Stimulated activated naive B cell treated with anti-CD40 and anti-IgM and Interleukin-4, amounts not matched to agents 10 μg/mL and 1 μg/mL and 100 μg/mL, for 72 hours (primary cell): Measurements from ENCODE around the gene ROS1.
"Not testable (repeated sequence)": the region's sequence is repeated elsewhere in the genome, so short reads cannot be mapped to it uniquely, and the experiment has no call there.

Experiments used
- ATAC-seq, 2 donors: fragments of 150-1000 bp; cut with Tn5 transposase; replicated peaks; 2 replicates each; pipeline ENCODE4 v1.10.0; 2021; ENCODE audit warnings: moderate library complexity in 1 of 2
- DNase-seq: peaks from one replicate; pipeline ENCODE4 v3.0.0; 2021
- H3K27ac Mint-ChIP-seq: one replicate; pipeline ENCODE4 v1.8.0; 2022; ENCODE audit warnings: mild to moderate bottlenecking, mixed read lengths
- H3K27me3 Mint-ChIP-seq, 2 donors: one replicate each; pipeline ENCODE4 v1.8.0; 2022; ENCODE audit warnings: mixed read lengths in 2 of 2
- H3K36me3 Mint-ChIP-seq, 2 donors: one replicate each; pipeline ENCODE4 v1.8.0; 2022; ENCODE audit warnings: mixed read lengths in 2 of 2, mild to moderate bottlenecking in 1 of 2
- H3K4me1 Mint-ChIP-seq, 2 donors: one replicate each; pipeline ENCODE4 v1.8.0; 2022; ENCODE audit warnings: mixed read lengths in 2 of 2, mild to moderate bottlenecking in 1 of 2
- H3K4me3 Mint-ChIP-seq, 2 donors: one replicate each; pipeline ENCODE4 v1.8.0; 2022; ENCODE audit warnings: mild to moderate bottlenecking in 2 of 2, mixed read lengths in 2 of 2, moderate library complexity in 1 of 2
- H3K9me3 Mint-ChIP-seq, 2 donors: one replicate each; pipeline ENCODE4 v1.8.0; 2022; ENCODE audit warnings: mixed read lengths in 2 of 2, mild to moderate bottlenecking in 1 of 2

The ROS1 gene

GRCh38 chr6:117449549-117450439 lies 24.1 kb upstream of the ROS1 start:
- Mint-ChIP-seq H3K36me3 (no peaks in the 10 kb centered on the region), H3K9me3 (no peaks in the 10 kb centered on the region), H3K4me1 (no peaks in the 10 kb centered on the region), H3K4me3 (no peak overlapping the region), H3K27me3 (peaks cover 26 to 38% of the 10 kb centered on the region in 2 donors), H3K27ac (no peak overlapping the region)
- ATAC-seq (no peak), DNase-seq (peak; percentile 11)

- Mint-ChIP-seq H3K27me3 (peaks cover 27 to 41% of the 10 kb centered on the region in 2 donors), H3K4me3 (no peak overlapping the region), H3K36me3 (no peaks in the 10 kb centered on the region), H3K27ac (no peak overlapping the region), H3K4me1 (no peaks in the 10 kb centered on the region), H3K9me3 (no peaks in the 10 kb centered on the region)
- ATAC-seq (no peak), DNase-seq (no peak)
Measured at GRCh38 chr6:117448732-117449485, 23.2 kb upstream of the ROS1 start.

- no peak overlapping the region for H3K4me3 Mint-ChIP-seq
- no peak overlapping the region for H3K27ac Mint-ChIP-seq
- DNase-seq = no peak
- H3K36me3 Mint-ChIP-seq = no peaks in the 10 kb centered on the region
- no peaks in the 10 kb centered on the region for H3K9me3 Mint-ChIP-seq
- no peaks in the 10 kb centered on the region for H3K4me1 Mint-ChIP-seq
- peaks cover 24 to 41% of the 10 kb centered on the region in 2 donors for H3K27me3 Mint-ChIP-seq
- no peak for ATAC-seq
Measured at GRCh38 chr6:117448011-117448410, 22.3 kb upstream of the ROS1 start.

- DNase-seq (no peak), ATAC-seq (no peak)
- Mint-ChIP-seq H3K4me1 (no peaks in the 10 kb centered on the region), H3K4me3 (no peak overlapping the region), H3K27ac (no peak overlapping the region), H3K27me3 (peaks cover 25 to 46% of the 10 kb centered on the region in 2 donors), H3K9me3 (no peaks in the 10 kb centered on the region), H3K36me3 (no peaks in the 10 kb centered on the region)
Measured at GRCh38 chr6:117446861-117447260, 21.1 kb upstream of the ROS1 start.

- no peaks in the 10 kb centered on the region for H3K9me3 Mint-ChIP-seq
- no peak overlapping the region for H3K27ac Mint-ChIP-seq
- H3K36me3 Mint-ChIP-seq = no peaks in the 10 kb centered on the region
- no peak overlapping the region for H3K4me3 Mint-ChIP-seq
- DNase-seq (no peak), ATAC-seq (no peak)
- H3K4me1 Mint-ChIP-seq = no peaks in the 10 kb centered on the region
- peaks cover 31 to 45% of the 10 kb centered on the region in 2 donors for H3K27me3 Mint-ChIP-seq
Measured at GRCh38 chr6:117444600-117444999, 18.9 kb upstream of the ROS1 start.

GRCh38 chr6:117442313-117442712 lies 16.6 kb upstream of the ROS1 start:
- not testable (repeated sequence) for H3K4me3 Mint-ChIP-seq, H3K36me3 Mint-ChIP-seq, ATAC-seq, H3K27ac Mint-ChIP-seq, H3K9me3 Mint-ChIP-seq, H3K4me1 Mint-ChIP-seq, DNase-seq
- peaks cover 25 to 40% of the 10 kb centered on the region in 2 donors for H3K27me3 Mint-ChIP-seq

GRCh38 chr6:117441824-117442264 lies 16.1 kb upstream of the ROS1 start:
- H3K36me3 Mint-ChIP-seq = no peaks in the 10 kb centered on the region
- H3K9me3 Mint-ChIP-seq = no peaks in the 10 kb centered on the region
- no peak for ATAC-seq
- no peak overlapping the region for H3K27ac Mint-ChIP-seq
- no peak for DNase-seq
- no peaks in the 10 kb centered on the region for H3K4me1 Mint-ChIP-seq
- no peak overlapping the region for H3K4me3 Mint-ChIP-seq
- peaks cover 25 to 38% of the 10 kb centered on the region in 2 donors for H3K27me3 Mint-ChIP-seq

GRCh38 chr6:117440706-117441525 lies 15.2 kb upstream of the ROS1 start:
- no peak for ATAC-seq
- Mint-ChIP-seq H3K27ac (no peak overlapping the region), H3K36me3 (no peaks in the 10 kb centered on the region), H3K4me3 (no peak overlapping the region), H3K27me3 (peaks cover 31 to 37% of the 10 kb centered on the region in 2 donors), H3K4me1 (no peaks in the 10 kb centered on the region), H3K9me3 (no peaks in the 10 kb centered on the region)
- no peak for DNase-seq

- H3K27ac Mint-ChIP-seq = no peak overlapping the region
- no peaks in the 10 kb centered on the region for H3K36me3 Mint-ChIP-seq
- H3K4me1 Mint-ChIP-seq = no peaks in the 10 kb centered on the region
- H3K27me3 Mint-ChIP-seq = peaks cover 16 to 29% of the 10 kb centered on the region in 2 donors
- no peak overlapping the region for H3K4me3 Mint-ChIP-seq
- ATAC-seq (no peak), DNase-seq (no peak)
- H3K9me3 Mint-ChIP-seq = peaks cover 0 to 2% of the 10 kb centered on the region in 2 donors
Measured at GRCh38 chr6:117432273-117432672, 6.5 kb upstream of the ROS1 start.

- H3K27me3 Mint-ChIP-seq = peaks cover 8 to 9% of the 10 kb centered on the region in 2 donors
- H3K36me3 Mint-ChIP-seq = peaks cover 0 to 2% of the 10 kb centered on the region in 2 donors
- no peaks in the 10 kb centered on the region for H3K4me1 Mint-ChIP-seq
- no peak overlapping the region for H3K4me3 Mint-ChIP-seq
- peaks cover 0 to 4% of the 10 kb centered on the region in 2 donors for H3K9me3 Mint-ChIP-seq
- H3K27ac Mint-ChIP-seq = no peak overlapping the region
- no peak for ATAC-seq
- DNase-seq = no peak
Measured at GRCh38 chr6:117423754-117424153, 2.0 kb downstream of the ROS1 start.

GRCh38 chr6:117418320-117418719 lies 7.4 kb downstream of the ROS1 start:
- no peak for DNase-seq
- Mint-ChIP-seq H3K36me3 (peaks cover 0 to 2% of the 10 kb centered on the region in 2 donors), H3K27ac (no peak overlapping the region), H3K4me1 (no peaks in the 10 kb centered on the region), H3K9me3 (peaks cover 0 to 2% of the 10 kb centered on the region in 2 donors), H3K4me3 (no peak overlapping the region), H3K27me3 (peaks cover 8 to 9% of the 10 kb centered on the region in 2 donors)
- no peak for ATAC-seq

- Mint-ChIP-seq H3K4me1 (no peaks in the 10 kb centered on the region), H3K27me3 (peaks cover 5 to 9% of the 10 kb centered on the region in 2 donors)
Measured at GRCh38 chr6:117417851-117418250, 7.9 kb downstream of the ROS1 start.

GRCh38 chr6:117414770-117415169 lies 11.0 kb downstream of the ROS1 start:
- H3K36me3 Mint-ChIP-seq = no peaks in the 10 kb centered on the region
- no peak overlapping the region for H3K4me3 Mint-ChIP-seq
- H3K27ac Mint-ChIP-seq = no peak overlapping the region
- H3K9me3 Mint-ChIP-seq = no peaks in the 10 kb centered on the region
- H3K4me1 Mint-ChIP-seq = no peaks in the 10 kb centered on the region
- ATAC-seq (no peak), DNase-seq (no peak)
- H3K27me3 Mint-ChIP-seq = peaks cover 8 to 15% of the 10 kb centered on the region in 2 donors

More at GRCh38 chr6:117417851-117418250, 7.9 kb downstream of the ROS1 start:
- Mint-ChIP-seq H3K36me3 (peaks cover 0 to 2% of the 10 kb centered on the region in 2 donors), H3K27ac (no peak overlapping the region), H3K9me3 (peaks cover 0 to 2% of the 10 kb centered on the region in 2 donors), H3K4me3 (no peak overlapping the region)
- DNase-seq (no peak), ATAC-seq (no peak)

GRCh38 chr6:117411474-117411873 lies 14.3 kb downstream of the ROS1 start:
- Mint-ChIP-seq H3K4me3 (no peak overlapping the region), H3K4me1 (no peaks in the 10 kb centered on the region), H3K36me3 (no peaks in the 10 kb centered on the region), H3K27me3 (peaks cover 4 to 6% of the 10 kb centered on the region in 2 donors), H3K9me3 (no peaks in the 10 kb centered on the region), H3K27ac (no peak overlapping the region)
- ATAC-seq (no peak), DNase-seq (no peak)
